A673 (cell line): Measurements from ENCODE around the gene SMCO3.

ENCODE experiments used
- CTCF ChIP-seq: fragments of 300-800, 200-600 bp; sonication (generic); conservative IDR thresholded peaks from 2 replicates; pipeline ENCODE4 v1.5.1; 2017; ENCODE audit warnings: low read depth, mild to moderate bottlenecking, antibody characterized with exemption, low read length, moderate library complexity, mixed read lengths
- EZH2 ChIP-seq: fragments of 200-600 bp; sonication (generic); IDR thresholded peaks from 2 replicates; pipeline ENCODE4 v1.6.1; 2017; ENCODE audit warnings: borderline replicate concordance, low read depth, mild to moderate bottlenecking, mixed read lengths, antibody characterized with exemption, low read length; ENCODE audit not compliant: poor library complexity, severe bottlenecking

GRCh38 chr12:14850929-14851663 lies 37.1 kb upstream of the SMCO3 start:
- TF ChIP-seq CTCF (no peak), EZH2 (no peak)
